Neural cell (in vitro differentiated cells): ENCODE measurements around the gene GATA6.
A peak's percentile ranks its signal among the peaks of the same experiment; 100 is the strongest.

Experiments
- CTCF ChIP-seq: fragments of 450-650 bp; IDR thresholded peaks from 2 replicates; pipeline ENCODE4 v1.5.1; 2014; ENCODE audit warnings: antibody characterized with exemption, mild to moderate bottlenecking, moderate library complexity; ENCODE audit not compliant: poor library complexity, severe bottlenecking
- EP300 ChIP-seq: fragments of 450-650 bp; conservative IDR thresholded peaks from 2 replicates; pipeline ENCODE4 v1.6.1; 2014; ENCODE audit warnings: antibody characterized with exemption, mild to moderate bottlenecking, moderate library complexity; ENCODE audit not compliant: poor library complexity, severe bottlenecking
- POLR2AphosphoS5 ChIP-seq: IDR thresholded peaks from 2 replicates; pipeline ENCODE4 v1.6.1; 2012

GRCh38 chr18:22169011-22169888 is at the start of gene GATA6:
- TF ChIP-seq CTCF = peak; percentile 68
- TF ChIP-seq POLR2AphosphoS5 = no peak
- TF ChIP-seq EP300 = no peak
